ENCODE data around the gene FKBP1A.

DNA sequence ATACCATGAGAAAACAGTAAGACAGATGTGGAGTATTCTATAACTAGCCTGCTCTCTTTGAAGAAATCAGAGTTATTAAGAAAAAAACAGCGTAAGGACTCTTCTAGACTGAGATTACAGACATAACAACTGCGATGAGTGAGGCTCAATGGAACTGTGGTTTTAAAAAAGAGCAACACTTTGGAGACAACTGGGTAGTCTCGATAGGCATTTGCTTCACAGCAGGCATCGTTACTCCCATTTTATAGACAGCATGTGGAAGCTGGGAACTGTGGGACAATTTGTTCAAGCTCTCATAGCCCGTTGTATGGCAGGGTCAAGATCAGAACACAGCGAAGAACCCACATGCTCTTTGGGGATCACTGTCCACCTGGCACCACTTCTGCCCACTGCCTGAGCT, 4.6 kb downstream of the FKBP1A start:
- TF ChIP-seq CTCF (IDR thresholded peaks at IDR 0.05; ENCODE audit: low read depth, low read length), result no peak
- no peak for TF ChIP-seq POLR2A (IDR thresholded peaks at IDR 0.05; ENCODE audit: extremely low read depth, insufficient read length)
